Activated T-helper 2 cell treated with anti-CD3 and anti-CD28 coated beads, Interferon-gamma antibody, Interleukin-2, Interleukin-4, amounts not matched to agents 10 μg/mL and 5 μg/mL and 100 μg/mL, durations not matched to agents 14 hours and 24 hours and 36 hours (primary cell): ENCODE measurements around the gene COL5A1. TPM values are rescaled to one million over a fixed set of nuclear protein-coding genes. Genes with fewer than 3 reads are reported as not detected.

Experiments used
- DNase-seq: peaks from one replicate; pipeline ENCODE4 v3.0.0; 2021; ENCODE audit warnings: low spot score
- H3K27ac Mint-ChIP-seq: one replicate; pipeline ENCODE4 v1.8.0; 2021; ENCODE audit warnings: mixed read lengths
- H3K27me3 Mint-ChIP-seq: one replicate; pipeline ENCODE4 v1.8.0; 2021; ENCODE audit warnings: low read depth, mixed read lengths
- H3K36me3 Mint-ChIP-seq: one replicate; pipeline ENCODE4 v1.8.0; 2021; ENCODE audit warnings: low read depth, mixed read lengths
- H3K4me1 Mint-ChIP-seq: one replicate; pipeline ENCODE4 v1.8.0; 2021; ENCODE audit warnings: low read depth, mixed read lengths
- H3K4me3 Mint-ChIP-seq: one replicate; pipeline ENCODE4 v1.8.0; 2021; ENCODE audit warnings: low read depth, mild to moderate bottlenecking, moderate library complexity, mixed read lengths
- H3K9me3 Mint-ChIP-seq: one replicate; pipeline ENCODE4 v1.8.0; 2021; ENCODE audit warnings: mixed read lengths
- intact Hi-C: fragments of 100-400 bp; cut with micrococcal nuclease; formaldehyde crosslinking; loops from one replicate; pipeline ENCODE4 v1.15.1; 2023
- total RNA-seq: library from RNA; stranded (reverse); gene quantifications from 2 replicates; pipeline ENCODE4 v1.2.3, GENCODE V29; 2022

Gene COL5A1
- total RNA-seq, 1 donor from 2014 or later: not detected

- peaks cover 3% of the 10 kb centered on the region for H3K4me1 Mint-ChIP-seq
- no peaks in the 10 kb centered on the region for H3K36me3 Mint-ChIP-seq
- peaks cover 6% of the 10 kb centered on the region for H3K27me3 Mint-ChIP-seq
- H3K27ac Mint-ChIP-seq: no peak overlapping the region
- no peak for DNase-seq
- H3K4me3 Mint-ChIP-seq: no peak overlapping the region
- no peaks in the 10 kb centered on the region for H3K9me3 Mint-ChIP-seq
- intact Hi-C loops: no loop called here
These were observed 78.6 kb downstream of the COL5A1 start for GRCh38 chr9:134720136-134720753.

GRCh38 chr9:134720796-134721195, 79.2 kb downstream of the COL5A1 start:
- peaks cover 6% of the 10 kb centered on the region for H3K27me3 Mint-ChIP-seq
- no peak overlapping the region for H3K27ac Mint-ChIP-seq
- no peak for DNase-seq
- no peak overlapping the region for H3K4me3 Mint-ChIP-seq
- H3K4me1 Mint-ChIP-seq: peaks cover 8% of the 10 kb centered on the region
- H3K9me3 Mint-ChIP-seq: no peaks in the 10 kb centered on the region
- no peaks in the 10 kb centered on the region for H3K36me3 Mint-ChIP-seq
- intact Hi-C loops: no loop called here

GRCh38 chr9:134721344-134721743, 79.7 kb downstream of the COL5A1 start:
- peaks cover 6% of the 10 kb centered on the region for H3K27me3 Mint-ChIP-seq
- peaks cover 11% of the 10 kb centered on the region for H3K4me1 Mint-ChIP-seq
- H3K4me3 Mint-ChIP-seq: no peak overlapping the region
- no peaks in the 10 kb centered on the region for H3K9me3 Mint-ChIP-seq
- H3K27ac Mint-ChIP-seq: no peak overlapping the region
- no peak for DNase-seq
- no peaks in the 10 kb centered on the region for H3K36me3 Mint-ChIP-seq
- intact Hi-C loops: no loop called here

DNA sequence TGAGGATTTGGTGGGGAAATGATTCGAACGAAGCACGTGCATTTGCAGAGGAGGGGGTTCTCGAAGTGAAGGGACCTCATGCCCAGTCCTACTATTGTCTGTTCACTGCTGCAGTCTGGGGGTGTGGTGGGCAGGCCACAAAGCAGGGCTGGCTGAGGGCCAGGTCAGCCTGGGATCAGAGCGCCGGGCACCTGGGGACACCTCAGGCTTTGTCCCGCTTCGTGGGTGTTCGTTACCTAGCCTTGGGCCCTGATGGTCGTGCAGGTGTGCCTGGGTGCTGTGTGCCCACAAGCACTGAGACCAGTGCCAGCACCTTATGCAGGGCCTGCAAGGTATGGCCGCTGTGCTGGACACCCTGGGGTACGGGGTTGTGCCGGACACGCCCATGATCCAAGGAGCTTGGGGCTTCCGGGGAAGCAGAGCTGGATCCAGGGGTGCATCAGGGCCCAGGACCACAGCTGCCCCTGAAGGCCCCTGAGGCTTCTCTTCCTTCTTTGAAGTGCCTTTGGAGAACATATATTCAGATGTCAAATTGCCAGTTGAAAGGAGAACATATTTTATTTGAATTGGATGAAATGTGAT, 80.6 kb downstream of the COL5A1 start:
- H3K27me3 Mint-ChIP-seq: peaks cover 6% of the 10 kb centered on the region
- no peak for DNase-seq
- no peak overlapping the region for H3K4me3 Mint-ChIP-seq
- no peaks in the 10 kb centered on the region for H3K36me3 Mint-ChIP-seq
- H3K4me1 Mint-ChIP-seq: peaks cover 11% of the 10 kb centered on the region
- intact Hi-C loops: no loop called here
- no peak overlapping the region for H3K27ac Mint-ChIP-seq
- no peaks in the 10 kb centered on the region for H3K9me3 Mint-ChIP-seq

DNA sequence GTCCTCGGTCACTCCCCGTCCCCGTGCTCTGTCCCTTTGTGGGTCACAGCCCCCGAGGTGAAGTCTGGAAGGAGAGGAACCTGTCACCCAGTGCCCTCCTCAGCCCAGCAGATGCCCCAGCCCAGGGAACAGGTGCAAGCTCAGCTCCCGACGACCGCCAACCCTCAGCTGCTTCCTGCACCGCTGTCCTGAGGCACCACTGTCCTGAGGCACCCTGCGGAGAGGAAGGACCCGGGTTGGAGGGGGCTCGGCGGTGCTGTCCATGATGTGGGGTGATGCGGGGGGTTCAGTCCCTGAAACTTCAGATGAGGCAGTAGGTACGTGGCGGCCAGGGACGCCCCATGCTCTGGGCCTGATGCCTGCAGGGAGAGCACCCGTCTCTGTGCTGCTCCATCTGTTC, 81.4 kb downstream of the COL5A1 start:
- peaks cover 6% of the 10 kb centered on the region for H3K27me3 Mint-ChIP-seq
- no peak overlapping the region for H3K27ac Mint-ChIP-seq
- no peak overlapping the region for H3K4me3 Mint-ChIP-seq
- DNase-seq: no peak
- intact Hi-C loops: no loop called here
- no peaks in the 10 kb centered on the region for H3K9me3 Mint-ChIP-seq
- no peaks in the 10 kb centered on the region for H3K36me3 Mint-ChIP-seq
- H3K4me1 Mint-ChIP-seq: peaks cover 11% of the 10 kb centered on the region

- DNase-seq: no peak
- peaks cover 6% of the 10 kb centered on the region for H3K27me3 Mint-ChIP-seq
- no peaks in the 10 kb centered on the region for H3K36me3 Mint-ChIP-seq
- peaks cover 11% of the 10 kb centered on the region for H3K4me1 Mint-ChIP-seq
- H3K4me3 Mint-ChIP-seq: no peak overlapping the region
- intact Hi-C loops: no loop called here
- no peak overlapping the region for H3K27ac Mint-ChIP-seq
- no peaks in the 10 kb centered on the region for H3K9me3 Mint-ChIP-seq
These were observed 82.0 kb downstream of the COL5A1 start for GRCh38 chr9:134723491-134724190.

DNA sequence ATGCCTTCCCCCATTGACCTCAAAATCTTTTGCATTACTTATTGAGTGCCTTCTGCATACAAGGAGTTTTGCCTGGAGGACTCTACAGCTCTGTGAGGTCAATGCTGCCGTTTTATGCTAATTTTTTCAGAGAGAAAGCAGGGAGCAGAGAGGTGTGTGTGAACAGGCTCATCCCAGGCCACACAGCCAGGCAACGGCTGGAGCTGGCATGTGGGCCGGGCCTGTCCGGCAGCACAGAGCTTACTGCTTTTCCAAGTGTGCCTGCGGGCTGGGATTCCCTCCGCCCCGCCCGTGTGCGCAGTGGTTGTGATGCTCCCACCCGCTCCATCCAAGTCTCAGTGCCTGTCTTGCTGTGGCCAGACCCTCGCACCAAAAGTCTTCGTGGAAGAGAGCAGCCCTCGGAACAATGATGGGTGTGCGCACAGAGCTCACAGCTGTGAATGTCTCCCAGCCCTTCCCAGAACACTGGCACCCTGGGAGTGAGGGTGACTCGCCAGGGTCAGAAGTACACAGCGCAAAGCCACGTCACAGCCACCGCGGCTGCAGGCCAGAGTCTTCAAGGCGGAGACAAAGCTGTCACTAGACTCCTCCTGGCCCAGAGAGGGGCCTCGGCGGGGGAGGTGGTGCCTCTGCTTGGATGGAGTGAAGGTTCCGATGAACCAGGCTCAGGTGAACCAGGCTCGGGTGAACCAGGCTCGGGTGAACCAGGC, 82.8 kb downstream of the COL5A1 start:
- Mint-ChIP-seq H3K27me3 (peaks cover 6% of the 10 kb centered on the region), H3K9me3 (peaks cover 3% of the 10 kb centered on the region), H3K4me3 (no peak overlapping the region), H3K27ac (no peak overlapping the region), H3K36me3 (no peaks in the 10 kb centered on the region), H3K4me1 (peaks cover 11% of the 10 kb centered on the region)
- intact Hi-C loops: no loop called here
- DNase-seq: no peak

DNA sequence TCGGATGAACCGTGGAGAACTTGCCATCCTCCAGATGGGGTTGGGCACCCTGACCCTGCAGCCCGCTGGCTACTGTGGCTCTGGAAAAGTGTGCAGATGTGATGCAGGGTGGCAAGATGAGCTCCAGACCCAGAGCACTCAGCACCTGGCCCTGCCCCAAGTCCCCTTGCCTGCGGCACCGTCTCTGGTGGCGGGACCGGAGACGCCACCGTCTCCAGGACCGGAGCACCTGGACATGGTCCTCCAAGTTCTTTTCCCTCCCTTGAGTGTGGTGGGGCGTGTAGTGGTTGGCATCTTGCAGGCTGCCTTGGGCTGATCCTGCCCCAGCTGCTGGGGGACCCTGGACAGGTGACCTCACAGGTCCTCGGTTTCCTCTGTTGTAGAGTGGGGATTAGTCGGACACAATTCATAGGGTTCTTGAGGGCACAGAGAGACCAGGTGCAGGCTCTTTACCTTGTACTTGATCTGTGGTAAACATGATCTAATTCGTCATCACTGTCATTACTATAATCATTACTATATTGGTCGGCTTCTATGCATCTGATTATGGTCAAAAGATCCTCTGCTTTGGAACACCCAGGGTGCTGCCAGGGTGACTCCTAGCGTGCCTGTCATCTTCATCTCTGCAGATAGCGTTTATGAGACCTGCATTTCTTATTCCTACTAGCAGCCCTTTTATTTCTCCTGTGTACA, 83.5 kb downstream of the COL5A1 start:
- peaks cover 4% of the 10 kb centered on the region for H3K9me3 Mint-ChIP-seq
- DNase-seq: no peak
- no peak overlapping the region for H3K4me3 Mint-ChIP-seq
- H3K27me3 Mint-ChIP-seq: peaks cover 6% of the 10 kb centered on the region
- H3K36me3 Mint-ChIP-seq: no peaks in the 10 kb centered on the region
- no peak overlapping the region for H3K27ac Mint-ChIP-seq
- peaks cover 11% of the 10 kb centered on the region for H3K4me1 Mint-ChIP-seq
- intact Hi-C loops: no loop called here

- H3K4me1 Mint-ChIP-seq: peaks cover 11% of the 10 kb centered on the region
- H3K36me3 Mint-ChIP-seq: no peaks in the 10 kb centered on the region
- peaks cover 6% of the 10 kb centered on the region for H3K27me3 Mint-ChIP-seq
- no peak overlapping the region for H3K4me3 Mint-ChIP-seq
- peaks cover 4% of the 10 kb centered on the region for H3K9me3 Mint-ChIP-seq
- intact Hi-C loops: no loop called here
- DNase-seq: no peak
- no peak overlapping the region for H3K27ac Mint-ChIP-seq
These were observed 84.0 kb downstream of the COL5A1 start for GRCh38 chr9:134725605-134725940.

DNA sequence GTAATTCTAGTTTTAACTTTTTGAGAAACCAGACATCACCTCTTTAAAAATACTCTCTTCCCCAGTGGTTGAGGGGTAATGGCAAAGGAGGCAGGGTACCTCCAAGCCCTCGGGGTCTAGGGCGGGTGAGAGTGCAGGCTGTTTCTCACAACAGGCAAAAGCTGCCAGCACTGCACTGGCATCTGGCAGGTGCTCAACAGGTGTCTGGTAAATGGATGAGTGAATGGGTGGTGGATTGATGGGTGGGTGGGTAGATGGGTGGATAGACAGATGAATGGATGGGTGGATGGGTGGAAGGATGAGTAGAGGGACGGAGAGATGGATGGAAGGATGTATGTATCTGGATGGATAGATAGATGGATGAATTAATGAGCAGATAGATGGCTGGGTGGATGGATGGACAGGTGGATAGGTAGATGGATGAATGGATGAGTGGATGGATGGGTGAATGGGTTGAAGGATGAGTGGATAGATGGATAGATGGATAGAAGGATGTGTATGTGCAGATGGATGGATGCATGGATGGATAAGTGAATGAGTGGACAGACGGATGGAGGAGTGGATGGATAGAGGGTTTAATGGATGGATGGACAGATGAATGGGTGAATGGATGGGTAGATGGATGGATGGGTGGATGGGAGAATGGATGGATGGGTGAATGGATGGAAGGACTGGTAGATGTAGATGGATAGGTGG, 84.6 kb downstream of the COL5A1 start:
- H3K4me1 Mint-ChIP-seq: peaks cover 11% of the 10 kb centered on the region
- H3K4me3 Mint-ChIP-seq: no peak overlapping the region
- intact Hi-C loops: no loop called here
- H3K36me3 Mint-ChIP-seq: no peaks in the 10 kb centered on the region
- no peak for DNase-seq
- H3K9me3 Mint-ChIP-seq: peaks cover 4% of the 10 kb centered on the region
- H3K27me3 Mint-ChIP-seq: peaks cover 6% of the 10 kb centered on the region
- no peak overlapping the region for H3K27ac Mint-ChIP-seq

- intact Hi-C loops: no loop called here
- no peaks in the 10 kb centered on the region for H3K36me3 Mint-ChIP-seq
- H3K27ac Mint-ChIP-seq: no peak overlapping the region
- peaks cover 4% of the 10 kb centered on the region for H3K9me3 Mint-ChIP-seq
- H3K27me3 Mint-ChIP-seq: peaks cover 6% of the 10 kb centered on the region
- H3K4me3 Mint-ChIP-seq: no peak overlapping the region
- H3K4me1 Mint-ChIP-seq: peaks cover 11% of the 10 kb centered on the region
- DNase-seq: no peak
These were observed 85.1 kb downstream of the COL5A1 start for GRCh38 chr9:134726722-134727034.

GRCh38 chr9:134728021-134728795, 86.6 kb downstream of the COL5A1 start:
- H3K27me3 Mint-ChIP-seq: peaks cover 1% of the 10 kb centered on the region
- H3K9me3 Mint-ChIP-seq: peaks cover 4% of the 10 kb centered on the region
- no peak for DNase-seq
- intact Hi-C loops: no loop called here
- peaks cover 9% of the 10 kb centered on the region for H3K4me1 Mint-ChIP-seq
- no peak overlapping the region for H3K27ac Mint-ChIP-seq
- no peak overlapping the region for H3K4me3 Mint-ChIP-seq
- no peaks in the 10 kb centered on the region for H3K36me3 Mint-ChIP-seq
